ENCODE data around the gene AWAT2.
A peak's percentile ranks its signal among the peaks of the same experiment; 100 is the strongest.

AWAT2 gene

GRCh38 chrX:70034646-70035045 is 15.1 kb downstream of the AWAT2 start:
- no peak for DNase-seq (ENCODE audit: low read depth)
- H3K4me3 ChIP-seq (ENCODE audit: low read depth, low read length): no peak overlapping the region
- no peak for TF ChIP-seq CTCF (IDR thresholded peaks at IDR 0.05; ENCODE audit: low read depth, low read length, missing control alignments)
- in situ Hi-C loops (cut with HindIII; ENCODE audit: low sequenced_read_pairs): no loop called here

- DNase-seq (ENCODE audit: low read depth): no peak
- TF ChIP-seq CTCF (IDR thresholded peaks at IDR 0.05; ENCODE audit: low read depth, low read length, missing control alignments): peak; percentile 55
- in situ Hi-C loops (cut with HindIII; ENCODE audit: low sequenced_read_pairs): no loop called here
These were observed 16.2 kb downstream of the AWAT2 start for GRCh38 chrX:70033348-70034051.

GRCh38 chrX:70032792-70033191 is 16.9 kb downstream of the AWAT2 start:
- DNase-seq (ENCODE audit: low read depth): no peak
- no peak for TF ChIP-seq CTCF (IDR thresholded peaks at IDR 0.05; ENCODE audit: low read depth, low read length, missing control alignments)
- H3K4me3 ChIP-seq (ENCODE audit: low read depth, low read length): no peak overlapping the region
- in situ Hi-C loops (cut with HindIII; ENCODE audit: low sequenced_read_pairs): no loop called here

More at GRCh38 chrX:70033348-70034051, 16.2 kb downstream of the AWAT2 start:
- no peak overlapping the region for H3K4me3 ChIP-seq (ENCODE audit: low read depth, low read length)

DNA sequence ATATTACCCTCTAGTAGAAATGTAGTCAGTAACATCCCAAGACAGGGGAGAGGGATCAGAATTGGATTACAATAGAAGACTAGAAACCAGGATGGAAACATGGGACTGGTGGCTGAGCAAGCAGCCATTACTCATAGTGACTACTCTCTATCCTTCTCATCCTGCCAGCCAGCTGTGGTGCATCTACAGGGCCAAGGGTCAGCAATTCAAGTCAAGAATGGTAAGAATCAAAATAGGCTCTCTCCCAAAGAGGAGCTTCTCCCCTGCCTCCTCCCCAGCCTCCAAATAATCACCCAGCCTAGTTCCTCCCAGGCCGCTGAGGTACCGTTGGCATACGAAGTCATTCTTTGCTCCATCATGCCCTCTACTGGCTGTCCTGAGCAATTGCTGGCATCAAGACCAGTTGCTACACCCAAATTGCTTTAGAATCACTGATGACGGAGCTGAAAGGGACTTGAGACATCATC is 19.4 kb downstream of the AWAT2 start:
- no peak for DNase-seq (ENCODE audit: low read depth)
- peak; percentile 72 for TF ChIP-seq CTCF (IDR thresholded peaks at IDR 0.05; ENCODE audit: low read depth, low read length, missing control alignments)
- in situ Hi-C loops (cut with HindIII; ENCODE audit: low sequenced_read_pairs): no loop called here
- no peak overlapping the region for H3K4me3 ChIP-seq (ENCODE audit: low read depth, low read length)

- no peak for DNase-seq (ENCODE audit: low read depth)
- in situ Hi-C loops (cut with HindIII; ENCODE audit: low sequenced_read_pairs): no loop called here
- no peak overlapping the region for H3K4me3 ChIP-seq (ENCODE audit: low read depth, low read length)
- no peak for TF ChIP-seq CTCF (IDR thresholded peaks at IDR 0.05; ENCODE audit: low read depth, low read length, missing control alignments)
These were observed 19.9 kb downstream of the AWAT2 start for GRCh38 chrX:70029863-70030262.

DNA sequence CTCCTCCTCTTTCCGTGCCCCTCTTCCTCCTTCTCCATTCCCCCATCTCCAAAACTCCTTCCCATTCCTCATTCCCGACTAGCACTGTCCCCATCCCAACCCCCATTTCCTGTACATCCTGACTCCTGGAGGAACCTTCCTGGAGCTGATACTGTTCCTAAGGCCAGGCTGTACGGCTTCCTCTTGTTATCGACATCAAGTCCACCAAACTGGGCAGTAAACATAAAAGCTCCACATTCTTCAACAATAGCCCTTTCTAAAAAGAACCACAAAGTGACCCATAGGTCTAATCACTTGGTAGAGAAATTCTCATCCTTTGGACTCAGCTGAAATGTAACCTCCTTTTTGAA is 22.9 kb downstream of the AWAT2 start:
- in situ Hi-C loops (cut with HindIII; ENCODE audit: low sequenced_read_pairs): no loop called here
- DNase-seq (ENCODE audit: low read depth): no peak
- TF ChIP-seq CTCF (IDR thresholded peaks at IDR 0.05; ENCODE audit: low read depth, low read length, missing control alignments): no peak
- no peak overlapping the region for H3K4me3 ChIP-seq (ENCODE audit: low read depth, low read length)

Data from astrocyte of the cerebellum (primary cell).